GM12864 (cell line): Measurements from ENCODE around the gene FALEC.

Source experiments
- DNase-seq: peaks from one replicate; pipeline ENCODE4 v3.0.0-alpha.2; 2011; ENCODE audit warnings: low read depth
- H3K4me3 ChIP-seq: 2 replicates; pipeline ENCODE4 v1.5.1; 2011; ENCODE audit warnings: mild to moderate bottlenecking, low read depth, low read length, control low read depth
- TF ChIP-seq, protein P1 (sequence below): IDR thresholded peaks from 2 replicates; pipeline ENCODE4 v1.5.1; 2011; ENCODE audit warnings: low read depth, mild to moderate bottlenecking, moderate library complexity, low read length, control low read depth, inconsistent platforms; ENCODE audit errors: missing control alignments

Gene FALEC

DNA sequence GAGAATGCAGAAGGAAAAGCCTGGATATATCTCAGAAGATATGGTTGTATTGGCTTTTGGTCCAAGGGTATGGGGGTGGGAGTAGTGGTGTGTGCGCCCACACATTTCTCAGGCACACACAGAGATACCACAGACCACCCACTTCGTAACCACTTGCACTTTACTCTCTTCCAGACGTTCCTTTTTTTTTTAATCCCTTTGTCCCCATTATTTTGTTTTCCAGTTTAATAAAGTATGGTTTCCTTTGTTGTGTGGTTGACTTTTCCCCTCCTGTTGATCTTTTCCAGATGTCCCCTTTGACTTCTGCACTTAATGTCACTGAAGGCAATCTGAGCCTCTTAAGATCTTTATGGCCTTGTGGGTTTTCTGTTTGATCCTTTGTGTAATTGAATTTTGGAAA is 38.8 kb upstream of the FALEC start:
- TF ChIP-seq, protein P1, sequence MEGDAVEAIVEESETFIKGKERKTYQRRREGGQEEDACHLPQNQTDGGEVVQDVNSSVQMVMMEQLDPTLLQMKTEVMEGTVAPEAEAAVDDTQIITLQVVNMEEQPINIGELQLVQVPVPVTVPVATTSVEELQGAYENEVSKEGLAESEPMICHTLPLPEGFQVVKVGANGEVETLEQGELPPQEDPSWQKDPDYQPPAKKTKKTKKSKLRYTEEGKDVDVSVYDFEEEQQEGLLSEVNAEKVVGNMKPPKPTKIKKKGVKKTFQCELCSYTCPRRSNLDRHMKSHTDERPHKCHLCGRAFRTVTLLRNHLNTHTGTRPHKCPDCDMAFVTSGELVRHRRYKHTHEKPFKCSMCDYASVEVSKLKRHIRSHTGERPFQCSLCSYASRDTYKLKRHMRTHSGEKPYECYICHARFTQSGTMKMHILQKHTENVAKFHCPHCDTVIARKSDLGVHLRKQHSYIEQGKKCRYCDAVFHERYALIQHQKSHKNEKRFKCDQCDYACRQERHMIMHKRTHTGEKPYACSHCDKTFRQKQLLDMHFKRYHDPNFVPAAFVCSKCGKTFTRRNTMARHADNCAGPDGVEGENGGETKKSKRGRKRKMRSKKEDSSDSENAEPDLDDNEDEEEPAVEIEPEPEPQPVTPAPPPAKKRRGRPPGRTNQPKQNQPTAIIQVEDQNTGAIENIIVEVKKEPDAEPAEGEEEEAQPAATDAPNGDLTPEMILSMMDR = no peak
- DNase-seq = no peak
- no peak overlapping the region for H3K4me3 ChIP-seq

DNA sequence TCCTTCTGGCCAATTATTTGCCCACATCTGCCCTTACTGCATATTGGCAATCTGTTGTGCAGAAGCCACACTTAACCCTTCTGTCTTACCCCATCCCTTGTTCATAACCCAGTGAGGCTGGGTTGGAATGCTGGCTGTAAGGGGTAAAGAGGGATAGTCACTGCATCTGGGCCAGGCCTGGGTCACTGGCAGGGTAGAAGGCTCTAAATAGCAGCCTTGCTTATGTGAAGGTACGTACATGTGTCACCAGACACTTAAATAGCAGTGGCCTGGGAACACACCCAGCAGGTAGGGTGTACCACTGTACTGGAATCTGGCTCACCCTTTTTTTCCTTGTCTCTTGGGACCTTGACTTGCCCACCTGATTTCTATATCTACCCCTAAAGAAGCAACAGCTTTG is 38.2 kb upstream of the FALEC start:
- TF ChIP-seq, protein P1 = no peak

DNA sequence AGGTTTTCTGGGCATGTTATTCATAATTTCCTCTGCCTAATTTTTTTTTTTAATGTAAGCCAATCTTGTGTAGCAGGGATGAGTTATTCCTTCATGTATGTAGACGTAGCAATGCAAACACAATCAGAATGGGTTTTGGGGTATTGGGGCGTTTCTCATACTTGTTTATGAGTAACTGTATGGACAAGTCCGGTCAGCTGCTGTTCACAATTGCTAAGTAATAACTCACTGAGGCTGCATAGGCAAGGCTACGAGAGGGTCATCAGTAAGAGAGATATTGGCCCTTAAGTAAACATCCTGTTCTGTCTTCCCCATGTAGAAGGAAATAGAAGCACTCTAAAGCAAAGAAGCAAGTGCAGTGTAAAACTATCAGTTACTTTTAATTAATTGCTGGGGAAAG is 37.8 kb upstream of the FALEC start:
- TF ChIP-seq, protein P1 = no peak
- H3K4me3 ChIP-seq = no peak overlapping the region
- DNase-seq = no peak

More for the DNA sequence above, 38.2 kb upstream of the FALEC start:
- DNase-seq = no peak
- H3K4me3 ChIP-seq = no peak overlapping the region

DNA sequence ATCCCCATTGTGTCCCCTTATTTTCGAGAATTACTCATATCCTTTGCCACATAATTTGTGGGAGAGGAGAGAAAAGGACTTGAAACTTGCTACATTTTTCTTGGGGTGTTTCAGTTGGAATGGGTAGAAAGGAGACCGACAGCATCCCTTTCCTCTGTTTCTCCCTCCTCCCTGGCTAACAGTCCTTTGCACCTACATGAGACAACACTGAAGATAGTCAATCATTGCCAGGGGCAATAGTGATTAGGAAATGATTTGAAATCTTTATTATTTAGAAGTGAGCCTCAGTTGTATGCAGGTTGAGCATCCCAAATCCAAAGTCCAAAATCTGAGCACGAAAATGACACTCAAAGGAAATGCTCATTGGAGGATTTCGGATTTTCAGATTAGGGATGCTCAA is 36.2 kb upstream of the FALEC start:
- H3K4me3 ChIP-seq = no peak overlapping the region
- TF ChIP-seq, protein P1 = no peak
- DNase-seq = no peak

DNA sequence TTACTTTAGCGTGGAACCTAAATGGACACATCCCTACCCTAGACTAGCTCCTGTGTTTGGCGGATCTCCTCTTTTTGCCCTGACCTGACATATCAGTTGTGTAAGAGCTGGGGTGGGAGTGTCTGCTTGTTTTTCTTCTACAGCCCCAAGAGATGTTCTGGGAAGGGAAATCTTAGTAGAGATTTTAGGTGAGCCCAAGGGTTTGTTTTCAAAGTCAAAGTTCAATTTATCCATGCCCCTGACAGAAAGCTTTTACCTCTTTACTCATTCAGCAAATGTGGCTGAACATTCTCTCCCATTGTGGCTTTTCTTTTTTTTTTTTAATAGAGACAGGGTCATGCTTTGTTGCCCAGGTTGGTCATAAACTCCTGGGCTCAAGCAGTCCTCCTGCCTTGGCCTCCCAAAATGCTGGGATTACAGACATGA is 35.6 kb upstream of the FALEC start:
- TF ChIP-seq, protein P1 = no peak
- DNase-seq = no peak
- no peak overlapping the region for H3K4me3 ChIP-seq

DNA sequence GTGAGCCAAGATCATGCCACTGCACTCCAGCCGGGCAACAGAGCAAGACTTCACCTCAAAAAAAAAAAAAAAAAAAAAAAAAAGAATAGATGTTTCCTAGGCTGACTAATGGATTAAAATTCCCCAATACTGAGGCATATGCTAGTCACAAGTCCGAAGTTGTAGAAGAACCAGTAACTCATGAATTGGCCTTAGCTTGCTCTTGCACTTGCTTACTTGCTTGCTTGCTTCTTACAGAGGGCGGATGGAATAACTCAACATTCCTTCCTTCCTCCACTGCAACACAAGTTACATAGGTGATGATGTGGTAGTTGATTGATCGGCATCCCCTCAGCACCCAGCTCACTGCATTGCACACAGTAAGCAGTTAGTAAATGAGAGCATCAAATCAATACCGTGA is 31.1 kb upstream of the FALEC start:
- TF ChIP-seq, protein P1 = no peak
- H3K4me3 ChIP-seq = no peak overlapping the region
- no peak for DNase-seq

DNA sequence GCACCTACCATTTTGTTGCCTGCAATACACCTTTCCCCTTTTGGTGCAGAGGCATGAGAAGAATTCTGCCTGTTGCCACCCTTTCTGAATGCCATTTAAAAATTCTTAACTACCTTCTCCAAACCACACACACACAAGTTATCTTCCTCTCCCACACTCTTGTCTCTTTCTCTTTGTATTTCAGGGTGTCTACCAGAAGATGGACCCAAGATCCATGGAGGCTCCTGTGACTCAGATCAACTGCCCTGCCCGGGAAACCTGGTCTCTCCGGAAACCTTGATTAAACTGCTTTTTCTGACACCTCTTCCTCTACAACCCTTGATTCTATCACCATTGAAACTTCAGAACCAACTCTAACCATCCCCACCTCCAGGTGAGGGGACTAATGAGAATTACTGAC is 30.7 kb upstream of the FALEC start:
- H3K4me3 ChIP-seq = no peak overlapping the region
- no peak for DNase-seq
- TF ChIP-seq, protein P1 = no peak
